Measurements from ENCODE around the gene RPIA.

Gene RPIA

DNA sequence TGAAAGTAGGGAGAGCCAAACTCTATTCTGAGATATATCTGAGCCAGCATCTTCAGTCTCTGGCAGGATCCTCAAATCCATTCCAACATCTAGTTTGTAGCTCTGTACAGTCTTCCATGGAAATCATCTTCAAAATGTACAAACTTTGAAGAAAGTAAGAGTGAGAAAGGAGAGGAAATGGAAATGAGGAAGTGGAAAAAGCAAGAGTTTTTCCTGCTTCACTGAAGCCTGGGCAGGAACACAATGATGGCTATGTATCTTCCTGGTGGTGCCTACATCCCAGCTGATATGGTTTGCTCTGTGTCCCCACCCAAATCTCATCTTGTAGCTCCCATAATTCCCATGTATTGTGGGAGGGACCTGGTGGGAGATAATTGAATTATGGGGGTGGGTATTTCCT lies 4.1 kb upstream of the RPIA start:
- DNase-seq, result no peak

DNA sequence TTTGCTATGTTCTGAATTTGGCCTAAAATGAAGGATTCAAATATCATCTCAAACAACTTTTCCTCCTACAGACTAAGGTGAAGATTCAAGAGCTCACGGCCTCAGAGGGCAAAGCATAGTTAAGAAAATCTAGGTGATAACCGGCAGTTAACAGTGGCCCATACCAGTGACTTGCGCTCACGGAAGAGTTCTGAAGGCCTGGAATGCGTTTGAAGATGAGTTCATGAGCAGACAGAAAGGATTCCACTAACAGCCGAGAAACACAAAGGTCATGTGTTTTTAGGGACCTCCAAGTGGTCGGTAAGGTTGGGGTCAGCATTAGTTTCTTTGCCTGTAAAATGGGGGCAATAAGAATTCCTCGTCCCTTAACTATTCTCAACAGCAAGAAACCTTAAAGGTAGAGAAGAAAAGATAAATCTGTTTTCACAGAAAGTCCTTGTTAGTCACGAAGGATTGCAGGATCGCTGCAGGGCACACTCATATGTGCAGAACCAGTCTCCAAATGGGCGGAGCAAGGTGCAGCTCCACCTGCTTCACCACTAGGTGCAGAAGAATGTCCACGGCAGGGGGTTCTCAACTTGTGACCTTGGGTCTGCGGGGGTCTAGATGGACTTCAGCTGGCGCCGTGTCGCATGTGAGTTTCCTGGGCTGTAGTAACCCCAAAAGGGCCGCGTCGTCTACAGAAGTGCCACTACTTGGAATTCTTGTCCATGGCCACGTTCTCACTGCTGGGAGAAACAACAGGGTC lies 708 bp upstream of the RPIA start:
- DNase-seq, result no peak

GRCh38 chr2:88692187-88692586 lies 714 bp downstream of the RPIA start:
- DNase-seq, result no peak

DNA sequence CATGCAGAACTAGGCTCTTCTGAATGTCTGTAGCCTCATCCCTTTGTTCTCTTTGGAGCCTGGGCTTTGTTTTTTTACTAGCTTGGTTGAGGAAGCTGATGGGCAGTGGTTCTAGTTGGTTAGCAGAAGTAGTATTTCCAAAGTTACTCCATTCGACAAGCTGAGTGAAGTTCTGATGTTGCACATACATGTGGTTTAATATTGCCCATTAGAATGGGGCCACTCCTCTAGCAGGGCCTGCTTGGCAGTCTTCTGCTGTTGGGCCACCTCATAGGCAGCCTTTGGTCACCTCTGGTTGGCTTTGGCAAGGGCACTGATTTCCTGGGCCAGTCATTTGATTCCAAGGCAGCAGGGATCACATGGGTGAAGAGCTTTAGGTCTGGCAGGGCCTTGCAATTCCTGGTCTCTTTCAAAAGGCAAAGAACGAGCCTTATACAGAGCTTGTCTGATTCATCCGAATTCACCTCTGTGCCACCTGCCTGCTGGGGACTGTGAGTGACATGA lies 2.5 kb downstream of the RPIA start:
- DNase-seq, result no peak

- DNase-seq, result no peak
Observed at GRCh38 chr2:88696611-88697010, 5.1 kb downstream of the RPIA start.

- no peak for DNase-seq
Observed at GRCh38 chr2:88697370-88698026, 6.0 kb downstream of the RPIA start.

- no peak for DNase-seq
Observed at GRCh38 chr2:88698027-88698413, 6.5 kb downstream of the RPIA start.

GRCh38 chr2:88698498-88699233 lies 7.2 kb downstream of the RPIA start:
- DNase-seq, result no peak

GRCh38 chr2:88707003-88707402 lies 15.5 kb downstream of the RPIA start:
- no peak for DNase-seq

DNA sequence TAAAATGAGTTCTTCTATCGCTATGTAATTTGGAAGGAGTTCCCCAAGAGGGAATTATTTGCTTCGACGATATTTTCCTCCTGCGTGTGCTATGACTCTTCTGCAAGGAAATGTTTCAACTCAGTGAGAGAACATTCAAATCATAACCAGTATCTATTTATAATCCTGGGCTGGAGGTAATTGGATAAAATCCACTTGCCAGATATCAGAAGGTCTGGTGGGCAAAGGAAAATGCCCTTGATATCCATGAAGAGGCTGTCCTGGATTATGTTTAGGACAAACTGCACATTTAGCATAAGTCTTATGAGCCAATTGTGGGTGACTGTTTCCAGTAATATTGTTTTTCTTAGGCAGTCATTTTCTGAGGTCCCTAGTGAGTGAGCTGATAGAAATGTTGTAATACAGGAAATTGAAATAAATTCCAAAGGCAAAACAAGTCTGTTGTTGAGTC lies 17.7 kb downstream of the RPIA start:
- DNase-seq, result no peak

DNA sequence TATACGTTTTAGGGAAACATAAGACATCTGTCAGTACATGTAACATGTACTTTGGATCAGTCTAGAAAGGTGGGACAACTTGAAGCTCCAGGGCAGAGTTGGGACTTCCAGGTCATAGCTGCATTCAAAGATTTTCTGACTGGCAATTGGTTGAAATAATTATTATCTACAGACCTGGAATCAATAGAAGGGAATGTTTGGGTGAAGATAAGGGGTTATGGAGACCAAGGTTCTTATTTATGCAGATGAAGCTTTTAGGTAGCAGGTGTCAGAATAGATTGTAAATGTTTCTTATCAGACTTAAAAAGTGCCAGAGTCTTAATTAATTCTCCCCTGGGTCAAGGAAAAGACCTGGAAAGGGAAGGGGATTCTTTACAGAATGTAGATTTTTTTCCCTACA lies 19.8 kb downstream of the RPIA start:
- no peak for DNase-seq

DNA sequence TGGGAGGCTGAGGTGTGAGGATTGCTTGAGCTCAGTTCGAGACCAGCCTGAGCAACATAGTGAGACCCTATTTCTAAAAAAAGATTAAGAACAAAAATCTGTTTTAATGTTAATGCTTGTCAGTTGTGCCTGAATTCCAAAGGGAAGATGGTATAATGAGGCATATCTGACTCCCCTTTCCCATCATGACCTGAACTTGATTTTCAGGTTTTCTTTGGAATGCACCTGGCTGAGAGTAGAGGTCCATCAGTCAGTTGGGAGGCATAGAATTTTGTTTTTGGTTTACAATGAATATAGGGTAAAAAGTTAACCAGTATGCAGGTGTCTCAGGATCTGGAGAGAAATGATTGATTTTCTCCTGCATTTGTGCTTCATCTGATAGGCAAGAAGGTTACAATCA lies 20.4 kb downstream of the RPIA start:
- DNase-seq, result no peak

DNA sequence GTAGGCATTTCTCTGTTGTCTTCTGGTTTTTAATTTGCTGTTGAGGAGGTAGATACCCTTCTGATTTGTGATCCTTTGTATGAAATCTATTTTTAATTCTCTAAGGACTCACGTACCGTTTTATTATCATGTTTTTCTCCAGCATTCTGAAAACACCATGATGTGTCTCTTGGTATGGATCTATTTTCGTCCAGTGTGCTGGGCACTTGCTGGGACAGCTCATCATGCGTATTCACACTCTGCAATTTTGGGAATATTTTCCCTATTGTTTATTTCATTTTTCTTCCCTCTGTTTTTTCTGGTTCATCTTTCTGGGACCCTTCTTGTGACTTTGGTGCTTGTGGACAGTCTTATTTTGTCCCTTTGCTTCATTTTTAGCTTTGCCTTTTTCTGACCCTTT lies 21.9 kb downstream of the RPIA start:
- no peak for DNase-seq

DNA sequence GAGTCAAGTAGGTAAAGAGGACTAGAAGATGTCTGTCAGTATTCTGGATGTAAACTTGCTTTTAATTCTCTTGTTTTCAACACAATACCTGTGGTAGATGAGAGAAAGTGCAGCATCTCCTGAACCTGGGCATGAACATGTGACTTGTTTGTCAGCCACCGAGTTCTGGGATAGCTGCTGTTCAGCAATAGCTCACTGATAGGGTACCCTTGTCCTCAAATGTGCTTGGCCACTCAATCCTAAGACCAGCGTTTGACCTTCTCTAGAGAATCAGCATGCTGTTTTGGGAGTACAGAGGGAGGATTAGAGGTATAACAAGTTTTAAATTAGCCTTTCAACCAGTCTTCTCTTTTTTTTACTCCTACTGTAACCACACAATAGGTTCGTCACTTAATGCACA lies 23.2 kb downstream of the RPIA start:
- DNase-seq, result no peak

- DNase-seq, result no peak
Observed at GRCh38 chr2:88720399-88720798, 28.9 kb downstream of the RPIA start.

DNA sequence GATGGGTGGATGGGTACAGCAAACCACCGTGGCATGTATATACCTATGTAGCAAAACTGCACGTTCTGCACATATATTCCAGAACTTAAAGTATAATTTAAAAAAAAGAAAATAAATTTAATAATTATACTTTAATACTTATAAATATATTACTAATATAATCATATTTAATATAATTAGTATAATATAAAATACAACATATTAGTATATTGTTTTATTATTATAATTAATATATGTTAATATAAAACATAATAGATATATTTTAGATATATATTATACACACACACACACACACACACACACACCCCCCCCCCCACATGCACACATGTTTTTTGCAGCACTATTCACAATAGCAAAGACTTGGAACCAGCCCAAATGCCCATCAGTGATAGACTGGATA lies 29.8 kb downstream of the RPIA start:
- no peak for DNase-seq

DNA sequence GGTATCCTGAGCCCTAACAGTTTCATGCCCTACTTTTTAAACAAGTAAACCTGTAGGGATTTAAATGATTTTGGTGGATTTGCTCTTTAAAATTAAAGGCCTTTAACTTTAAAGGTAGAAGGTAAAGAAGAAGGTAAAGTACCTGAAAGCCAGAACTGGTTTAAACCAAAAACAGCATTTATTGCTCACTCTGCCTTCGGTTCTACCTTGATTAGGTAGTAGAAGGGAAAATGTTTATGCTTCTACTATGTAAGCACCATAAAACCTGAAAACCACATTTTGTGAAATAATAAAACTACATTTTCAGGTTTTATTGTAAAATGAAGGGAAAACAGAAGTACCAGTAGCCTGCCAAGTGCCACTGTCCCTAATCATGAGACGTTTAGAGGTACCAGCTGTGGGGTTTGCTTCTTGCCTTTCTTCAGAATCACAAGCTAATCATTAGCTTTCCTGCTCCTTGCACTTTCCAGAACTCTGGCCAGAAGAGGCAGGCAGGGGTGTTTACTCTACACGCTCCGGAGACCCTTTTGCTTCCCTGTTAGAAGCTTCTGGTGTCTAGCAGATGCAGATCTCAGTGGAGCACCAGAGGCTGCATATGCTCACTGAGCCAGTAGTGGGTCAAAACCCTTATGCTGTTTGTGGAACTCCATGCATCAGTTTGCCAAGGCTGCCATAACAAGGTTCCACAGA lies 33.3 kb downstream of the RPIA start:
- no peak for DNase-seq

DNA sequence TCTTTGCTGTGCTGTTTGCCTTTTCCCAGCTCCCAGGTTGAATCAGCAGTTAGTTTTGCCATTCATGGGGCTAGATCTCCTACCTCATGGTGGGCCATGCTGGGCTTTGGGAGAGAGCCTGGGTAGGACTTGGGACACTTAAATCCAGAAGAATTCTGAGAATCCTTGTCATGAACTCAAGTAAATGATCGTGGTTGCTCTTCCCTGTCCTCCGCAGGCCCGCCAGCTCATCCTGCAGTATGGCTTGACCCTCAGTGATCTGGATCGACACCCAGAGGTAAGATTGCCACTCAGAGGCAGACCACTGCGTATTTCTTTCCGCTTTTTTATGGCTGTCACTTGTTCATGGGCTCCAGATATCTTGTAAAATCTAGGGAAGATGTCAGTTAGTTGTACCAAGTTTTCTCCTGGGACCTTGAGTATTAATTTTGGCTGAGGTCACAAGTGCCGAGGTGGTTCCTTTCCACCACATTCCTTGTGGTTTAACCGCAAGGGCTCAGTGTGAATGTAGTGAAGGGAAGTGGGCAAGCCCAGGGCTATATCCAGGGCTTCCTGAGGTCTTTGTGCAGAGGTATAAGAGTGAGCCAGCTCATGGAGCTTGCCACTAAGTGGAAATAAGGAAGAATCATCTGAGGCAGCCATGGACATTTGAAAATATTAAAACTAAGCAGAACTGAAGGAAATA lies 37.7 kb downstream of the RPIA start:
- no peak for DNase-seq

- no peak for DNase-seq
Observed at GRCh38 chr2:88733155-88733902, 41.9 kb downstream of the RPIA start.

DNA sequence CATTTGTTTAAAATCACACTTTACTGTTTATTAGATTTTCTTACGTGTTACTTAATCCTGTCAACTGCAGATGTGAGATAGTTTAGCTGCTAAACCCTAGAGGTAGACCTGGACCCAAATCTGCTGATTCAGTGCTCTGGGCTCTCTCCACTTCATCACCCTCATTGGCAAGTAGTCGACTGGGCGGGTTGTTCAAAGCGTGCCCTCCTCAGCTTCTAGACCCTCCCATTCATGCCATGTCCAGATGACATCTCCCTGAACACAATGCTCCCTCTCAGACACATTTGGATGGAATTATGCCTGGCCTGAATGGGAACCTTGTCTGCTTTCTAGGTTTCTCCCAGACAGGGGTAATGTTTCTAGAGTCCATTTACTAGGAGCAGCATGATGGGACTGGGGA lies 43.7 kb downstream of the RPIA start:
- no peak for DNase-seq

DNA sequence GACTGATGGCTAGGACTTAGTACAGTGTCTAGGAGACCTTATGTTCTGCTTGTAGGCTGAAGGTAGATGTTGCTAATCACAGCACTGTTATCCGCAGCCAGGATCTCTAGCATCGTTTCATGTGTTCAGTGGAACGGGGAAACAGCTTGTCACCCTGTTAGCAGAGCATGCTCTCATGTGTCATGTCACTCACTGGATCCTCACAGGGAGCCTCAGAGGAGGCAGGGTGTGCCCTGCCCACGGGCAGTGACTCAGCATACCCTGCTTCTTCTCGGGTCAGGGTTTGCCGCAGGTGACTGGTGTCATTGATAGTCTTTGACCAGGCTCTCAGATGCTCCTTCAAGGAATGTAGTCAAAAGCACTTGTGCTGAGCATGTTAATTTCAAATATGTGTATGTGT lies 44.4 kb downstream of the RPIA start:
- DNase-seq, result no peak

GRCh38 chr2:88736437-88736836 lies 45.0 kb downstream of the RPIA start:
- no peak for DNase-seq
